Measurements from ENCODE around the gene MRPL17. TPM values are rescaled to one million over a fixed set of nuclear protein-coding genes. Genes with fewer than 3 reads are reported as not detected.
"Not testable (repeated sequence)": the region's sequence is repeated elsewhere in the genome, so short reads cannot be mapped to it uniquely, and the experiment has no call there.

MRPL17 gene
- total RNA-seq, 2 experiments from 2014 or later = 50.0 to 56.0 TPM

DNA sequence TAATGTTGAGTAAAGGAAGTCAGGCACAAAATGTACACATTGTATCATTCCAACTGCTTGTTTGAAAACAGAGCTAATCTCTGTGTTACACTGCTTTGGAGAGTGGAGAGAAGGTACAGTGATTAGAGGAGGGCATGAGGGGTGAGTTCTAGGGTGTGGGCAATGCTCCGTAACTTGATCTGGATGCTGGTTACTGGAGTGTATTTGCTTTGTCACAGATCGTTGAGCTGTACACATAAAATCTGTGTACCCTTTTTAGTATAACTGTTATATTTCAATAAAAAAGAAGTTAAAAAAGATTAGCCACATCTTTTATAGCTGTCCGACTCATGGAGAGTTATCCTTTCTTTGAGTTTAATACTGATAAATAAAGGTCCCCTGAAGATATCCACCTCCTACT, 18.8 kb upstream of the MRPL17 start:
- H3K9me3 Mint-ChIP-seq; DNase-seq; CTCF ChIA-PET; H3K36me3 Mint-ChIP-seq (ENCODE audit: low read depth); H3K27me3 Mint-ChIP-seq; H3K4me1 Mint-ChIP-seq; H3K27ac Mint-ChIP-seq; POLR2A ChIA-PET; H3K4me3 Mint-ChIP-seq: not testable (repeated sequence)

- Mint-ChIP-seq H3K9me3 (no peaks in the 10 kb centered on the region), H3K27ac (no peak overlapping the region), H3K36me3 (ENCODE audit: low read depth) (peaks cover 14% of the 10 kb centered on the region), H3K27me3 (no peaks in the 10 kb centered on the region), H3K4me1 (peaks cover 25% of the 10 kb centered on the region), H3K4me3 (no peak overlapping the region)
- CTCF ChIA-PET = interaction anchor here (0.9 to 1.4 kb wide), 7 partner anchors 23 to 316 kb away, joined by 3 to 5 read pairs (median 3); no protein-coding TSS in a partner anchor
- POLR2A ChIA-PET = no interaction called here
- no peak for DNase-seq
Observed at GRCh38 chr11:6695377-6695776, 12.2 kb upstream of the MRPL17 start.

GRCh38 chr11:6694229-6694535, 11.0 kb upstream of the MRPL17 start:
- ChIA-PET POLR2A (no interaction called here), CTCF (interaction anchor here (0.7 to 1.4 kb wide), 5 partner anchors 27 to 1086 kb away, joined by 3 to 5 read pairs (median 3); partner anchors contain the start of gene TAF10)
- Mint-ChIP-seq H3K36me3 (ENCODE audit: low read depth) (peaks cover 16% of the 10 kb centered on the region), H3K4me3 (no peak overlapping the region), H3K4me1 (peaks cover 25% of the 10 kb centered on the region), H3K27ac (no peak overlapping the region), H3K27me3 (no peaks in the 10 kb centered on the region), H3K9me3 (no peaks in the 10 kb centered on the region)
- no peak for DNase-seq

DNA sequence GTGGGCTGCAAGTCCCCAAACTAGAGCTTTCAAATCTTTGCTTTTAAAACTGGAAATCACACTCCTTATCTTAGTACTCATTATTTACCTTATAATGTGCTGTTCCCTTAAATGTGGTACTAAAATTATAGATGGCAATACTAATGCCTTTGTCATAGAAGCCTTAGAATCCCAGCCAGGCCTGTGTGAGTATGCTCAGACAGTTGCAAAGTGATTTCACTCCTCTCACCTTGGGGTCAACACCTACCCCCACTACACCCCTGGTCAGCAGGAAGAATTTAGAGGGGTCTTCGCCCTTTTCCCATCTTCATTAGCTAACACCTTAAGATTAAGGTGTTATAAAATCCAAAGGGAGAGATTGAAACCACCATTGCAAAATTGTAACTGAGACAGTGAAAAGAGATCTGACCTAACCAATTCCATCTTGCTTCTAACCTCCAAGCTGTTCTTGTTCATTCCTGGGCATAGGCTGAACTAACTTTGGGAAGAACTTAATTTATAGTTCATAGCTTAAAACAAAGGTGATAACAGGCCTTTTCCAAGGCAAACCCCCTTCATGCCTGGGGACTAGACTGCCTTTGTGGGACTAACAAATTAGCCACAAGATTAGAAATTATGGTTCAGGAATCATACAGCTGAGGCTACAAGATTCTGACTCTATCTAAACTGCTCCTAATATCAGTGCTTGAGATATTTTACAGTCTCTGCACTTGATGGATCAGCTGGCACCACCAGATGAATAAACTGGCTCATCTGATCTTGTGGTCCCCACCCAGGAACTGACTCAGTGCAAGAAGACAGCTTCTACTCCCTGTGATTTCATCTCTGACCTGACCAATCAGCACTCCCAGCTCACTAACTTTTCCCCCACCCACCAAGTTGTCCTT, 10.4 kb upstream of the MRPL17 start:
- DNase-seq = peak; percentile 22
- H3K4me1 Mint-ChIP-seq = peaks cover 25% of the 10 kb centered on the region
- no peak overlapping the region for H3K4me3 Mint-ChIP-seq
- H3K27ac Mint-ChIP-seq = peak overlapping the region; percentile 22
- no peaks in the 10 kb centered on the region for H3K9me3 Mint-ChIP-seq
- ChIA-PET CTCF (interaction anchor here (0.7 to 1.4 kb wide), 4 partner anchors 43 to 1086 kb away, joined by 3 to 5 read pairs (median 3); partner anchors contain the start of gene TAF10), POLR2A (no interaction called here)
- no peaks in the 10 kb centered on the region for H3K27me3 Mint-ChIP-seq
- peaks cover 16% of the 10 kb centered on the region for H3K36me3 Mint-ChIP-seq (ENCODE audit: low read depth)

DNA sequence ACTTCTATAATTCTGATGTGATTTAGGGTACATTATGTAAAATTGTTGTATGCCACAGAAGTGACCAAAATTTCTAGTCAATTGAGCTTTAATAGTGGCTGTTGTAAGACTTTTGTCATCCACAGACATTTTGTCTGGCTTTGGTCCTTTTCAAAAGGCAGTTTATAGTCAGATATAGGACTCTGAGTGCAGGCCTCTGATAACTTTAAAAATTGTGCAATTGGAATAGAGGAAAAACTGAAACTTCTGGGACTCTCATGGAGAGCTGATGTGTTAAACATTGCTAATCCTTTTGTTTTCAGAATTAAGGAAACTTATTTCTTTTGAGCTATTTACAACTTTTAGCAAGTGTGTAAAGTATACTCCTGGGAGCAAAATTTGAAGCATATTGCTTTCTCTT, 9.0 kb upstream of the MRPL17 start:
- DNase-seq = no peak
- Mint-ChIP-seq H3K4me3 (no peak overlapping the region), H3K9me3 (no peaks in the 10 kb centered on the region), H3K4me1 (peaks cover 25% of the 10 kb centered on the region), H3K27ac (no peak overlapping the region), H3K36me3 (ENCODE audit: low read depth) (peaks cover 17% of the 10 kb centered on the region), H3K27me3 (no peaks in the 10 kb centered on the region)
- ChIA-PET POLR2A (no interaction called here), CTCF (interaction anchor here (0.8 kb wide), 1 partner anchor 9 kb away, joined by 3 read pairs; the partner anchor contains the start of gene MRPL17)

GRCh38 chr11:6690431-6691132, 7.4 kb upstream of the MRPL17 start:
- H3K27me3 Mint-ChIP-seq, H3K9me3 Mint-ChIP-seq, H3K4me3 Mint-ChIP-seq, DNase-seq, CTCF ChIA-PET, H3K27ac Mint-ChIP-seq: not testable (repeated sequence)
- peaks cover 19% of the 10 kb centered on the region for H3K4me1 Mint-ChIP-seq
- POLR2A ChIA-PET = interaction anchor here (0.7 kb wide), 1 partner anchor 189 kb away, joined by 3 read pairs; no protein-coding TSS in a partner anchor
- H3K36me3 Mint-ChIP-seq (ENCODE audit: low read depth) = peaks cover 21% of the 10 kb centered on the region

- H3K27me3 Mint-ChIP-seq = no peaks in the 10 kb centered on the region
- H3K36me3 Mint-ChIP-seq (ENCODE audit: low read depth) = peaks cover 16% of the 10 kb centered on the region
- no peaks in the 10 kb centered on the region for H3K9me3 Mint-ChIP-seq
- no peak for DNase-seq
- no peak overlapping the region for H3K27ac Mint-ChIP-seq
- H3K4me3 Mint-ChIP-seq = no peak overlapping the region
- POLR2A ChIA-PET = interaction anchor here (0.6 kb wide), 1 partner anchor 55 kb away, joined by 5 read pairs; no protein-coding TSS in a partner anchor
- H3K4me1 Mint-ChIP-seq = peaks cover 9% of the 10 kb centered on the region
- CTCF ChIA-PET = interaction anchor here (1.5 to 1.6 kb wide), 2 partner anchors 17 to 18 kb away, joined by 3 to 6 read pairs; no protein-coding TSS in a partner anchor
Observed at GRCh38 chr11:6687876-6688275, 4.7 kb upstream of the MRPL17 start.

- Mint-ChIP-seq H3K4me1 (peaks cover 20% of the 10 kb centered on the region), H3K27ac (no peak overlapping the region), H3K36me3 (ENCODE audit: low read depth) (peaks cover 22% of the 10 kb centered on the region), H3K9me3 (no peaks in the 10 kb centered on the region), H3K4me3 (no peak overlapping the region), H3K27me3 (no peaks in the 10 kb centered on the region)
- DNase-seq = no peak
- CTCF ChIA-PET = no interaction called here
- POLR2A ChIA-PET = no interaction called here
Observed at GRCh38 chr11:6686006-6686405, 2.9 kb upstream of the MRPL17 start.

- Mint-ChIP-seq H3K27ac (peak overlapping the region; percentile 97), H3K4me3 (peak overlapping the region; percentile 97), H3K36me3 (ENCODE audit: low read depth) (peaks cover 34% of the 10 kb centered on the region), H3K4me1 (peaks cover 31% of the 10 kb centered on the region)
- CTCF ChIA-PET = interaction anchor here (1.1 to 3.2 kb wide), 14 partner anchors 8 to 443 kb away, joined by 3 to 28 read pairs (median 5); partner anchors contain the start of genes ILK, RRP8, TAF10 and TPP1
- H3K9me3 Mint-ChIP-seq, POLR2A ChIA-PET, DNase-seq, H3K27me3 Mint-ChIP-seq: not testable (repeated sequence)
Observed at GRCh38 chr11:6684068-6684467, 928 bp upstream of the MRPL17 start.

DNA sequence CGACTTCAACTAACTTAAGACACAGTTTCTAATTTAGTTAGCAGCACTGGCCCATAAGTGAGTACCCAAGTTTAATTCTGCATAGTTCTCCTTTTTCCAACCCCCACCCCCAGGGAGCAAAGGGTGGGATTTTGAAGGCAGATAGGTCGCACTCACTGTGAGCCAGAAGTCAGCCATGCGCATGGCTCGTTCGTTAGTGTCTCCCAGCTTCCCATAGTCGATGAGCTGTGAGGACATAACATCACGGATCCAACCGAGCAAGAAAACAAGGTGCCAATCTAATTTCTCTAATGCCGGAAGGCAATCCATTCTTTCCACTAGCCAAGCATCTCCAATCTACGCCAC, 577 bp downstream of the MRPL17 start:
- CTCF ChIA-PET = interaction anchor here (0.6 to 3.2 kb wide), 18 partner anchors 8 to 462 kb away, joined by 3 to 28 read pairs (median 5); partner anchors contain the start of genes ILK, RRP8 and TPP1
- peaks cover 31% of the 10 kb centered on the region for H3K4me1 Mint-ChIP-seq
- no peaks in the 10 kb centered on the region for H3K9me3 Mint-ChIP-seq
- DNase-seq = no peak
- peak overlapping the region; percentile 97 for H3K4me3 Mint-ChIP-seq
- peak overlapping the region; percentile 97 for H3K27ac Mint-ChIP-seq
- H3K36me3 Mint-ChIP-seq (ENCODE audit: low read depth) = peaks cover 37% of the 10 kb centered on the region
- POLR2A ChIA-PET = no interaction called here
- no peaks in the 10 kb centered on the region for H3K27me3 Mint-ChIP-seq

- Mint-ChIP-seq H3K36me3 (ENCODE audit: low read depth) (peaks cover 37% of the 10 kb centered on the region), H3K4me3 (peak overlapping the region; percentile 97), H3K4me1 (peaks cover 31% of the 10 kb centered on the region), H3K27ac (peak overlapping the region; percentile 97), H3K9me3 (no peaks in the 10 kb centered on the region), H3K27me3 (no peaks in the 10 kb centered on the region)
- ChIA-PET CTCF (interaction anchor here (0.8 to 3.2 kb wide), 6 partner anchors 10 to 78 kb away, joined by 3 to 28 read pairs (median 8); partner anchors contain the start of genes ILK, RRP8 and TPP1), POLR2A (no interaction called here)
- DNase-seq = no peak
Observed at GRCh38 chr11:6681949-6682348, 1.2 kb downstream of the MRPL17 start.

DNA sequence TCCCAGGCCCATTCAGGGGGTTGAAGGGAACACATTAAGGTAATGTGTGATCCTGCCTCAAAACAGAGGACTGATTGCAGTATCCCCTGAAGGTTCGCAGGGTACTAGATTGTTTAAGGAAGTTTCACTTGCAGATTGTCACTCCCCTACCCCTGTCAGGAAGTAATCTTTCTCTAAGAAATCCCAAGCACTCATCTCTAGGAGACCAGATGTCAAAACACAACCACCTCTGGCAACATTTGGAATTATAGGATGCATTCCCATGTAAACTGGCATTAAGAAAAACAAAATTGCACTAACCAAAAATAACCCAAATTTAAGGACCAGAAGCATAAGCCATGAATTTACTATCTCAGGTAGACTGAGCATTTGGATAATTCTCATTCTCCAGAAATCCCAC, 1.6 kb downstream of the MRPL17 start:
- no peaks in the 10 kb centered on the region for H3K9me3 Mint-ChIP-seq
- H3K36me3 Mint-ChIP-seq (ENCODE audit: low read depth) = peaks cover 34% of the 10 kb centered on the region
- H3K4me1 Mint-ChIP-seq = peaks cover 32% of the 10 kb centered on the region
- H3K27ac Mint-ChIP-seq = peak overlapping the region; percentile 37
- no peak for DNase-seq
- H3K4me3 Mint-ChIP-seq = peak overlapping the region; percentile 97
- ChIA-PET CTCF (interaction anchor here (0.8 to 3.2 kb wide), 5 partner anchors 10 to 78 kb away, joined by 3 to 28 read pairs (median 3); partner anchors contain the start of genes ILK and RRP8), POLR2A (no interaction called here)
- H3K27me3 Mint-ChIP-seq = no peaks in the 10 kb centered on the region

- no peak for DNase-seq
- Mint-ChIP-seq H3K27me3 (no peaks in the 10 kb centered on the region), H3K4me1 (peaks cover 56% of the 10 kb centered on the region), H3K36me3 (ENCODE audit: low read depth) (peaks cover 46% of the 10 kb centered on the region), H3K9me3 (no peaks in the 10 kb centered on the region), H3K4me3 (no peak overlapping the region), H3K27ac (no peak overlapping the region)
- CTCF ChIA-PET = interaction anchor here (0.7 to 0.8 kb wide), 2 partner anchors 29 to 59 kb away, joined by 3 to 4 read pairs; partner anchors contain the start of gene TPP1
- POLR2A ChIA-PET = no interaction called here
Observed at GRCh38 chr11:6677018-6677417, 6.1 kb downstream of the MRPL17 start.

Data from activated CD4-positive, alpha-beta T cell treated with anti-CD3 and anti-CD28 coated beads, Interleukin-2, amount 10 ng/mL, durations not matched to agents 7 days and 5 days (primary cell).